ENCODE results near the gene EFNA1.
A peak's percentile ranks its signal among the peaks of the same experiment; 100 is the strongest.

EFNA1 gene, protein sequence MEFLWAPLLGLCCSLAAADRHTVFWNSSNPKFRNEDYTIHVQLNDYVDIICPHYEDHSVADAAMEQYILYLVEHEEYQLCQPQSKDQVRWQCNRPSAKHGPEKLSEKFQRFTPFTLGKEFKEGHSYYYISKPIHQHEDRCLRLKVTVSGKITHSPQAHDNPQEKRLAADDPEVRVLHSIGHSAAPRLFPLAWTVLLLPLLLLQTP

DNA sequence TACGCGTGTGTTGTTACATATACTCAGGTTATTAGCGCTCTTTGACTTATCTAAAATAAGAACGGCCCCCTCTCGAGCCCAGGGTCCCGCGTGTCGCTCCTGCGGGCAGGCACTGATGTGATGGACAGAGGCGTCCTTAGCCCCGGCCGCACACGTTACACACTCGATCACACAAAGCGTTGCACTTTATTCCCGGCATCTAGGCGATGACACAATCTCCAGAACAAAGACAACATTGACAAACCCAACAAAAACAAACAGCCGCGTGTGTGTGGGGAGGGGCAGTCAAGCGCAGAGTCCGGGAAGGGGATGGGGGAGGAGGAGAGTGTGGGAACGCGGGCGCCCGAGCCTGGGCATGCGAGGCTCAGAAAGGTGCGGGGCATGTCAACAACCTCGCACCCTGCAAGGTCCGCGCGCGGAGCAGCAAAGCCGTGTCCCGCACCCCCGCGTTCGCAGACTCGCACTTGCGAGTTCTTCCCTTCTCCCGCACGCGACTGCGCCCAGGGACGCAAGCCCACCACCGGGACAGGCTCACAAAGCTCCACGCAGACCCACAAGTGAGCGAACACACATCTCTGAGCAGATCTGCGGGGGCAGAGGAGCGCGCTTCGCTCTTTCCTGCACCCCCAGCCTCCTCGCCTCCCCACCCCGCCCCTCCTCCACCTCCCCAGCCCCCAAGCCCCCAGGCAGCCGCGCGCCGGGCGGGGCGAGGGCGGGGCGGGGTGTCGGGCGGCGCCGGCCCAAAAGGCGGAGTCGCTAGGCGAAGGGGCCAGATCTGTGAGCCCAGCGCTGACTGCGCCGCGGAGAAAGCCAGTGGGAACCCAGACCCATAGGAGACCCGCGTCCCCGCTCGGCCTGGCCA is at the start of gene EFNA1:
Gene EFNA1, plus strand, starts transcription at position 772 of the 862 bp plus-strand sequence. CDS start 102 bp downstream, outside the sequence.
- DNase-seq: no peak

DNA sequence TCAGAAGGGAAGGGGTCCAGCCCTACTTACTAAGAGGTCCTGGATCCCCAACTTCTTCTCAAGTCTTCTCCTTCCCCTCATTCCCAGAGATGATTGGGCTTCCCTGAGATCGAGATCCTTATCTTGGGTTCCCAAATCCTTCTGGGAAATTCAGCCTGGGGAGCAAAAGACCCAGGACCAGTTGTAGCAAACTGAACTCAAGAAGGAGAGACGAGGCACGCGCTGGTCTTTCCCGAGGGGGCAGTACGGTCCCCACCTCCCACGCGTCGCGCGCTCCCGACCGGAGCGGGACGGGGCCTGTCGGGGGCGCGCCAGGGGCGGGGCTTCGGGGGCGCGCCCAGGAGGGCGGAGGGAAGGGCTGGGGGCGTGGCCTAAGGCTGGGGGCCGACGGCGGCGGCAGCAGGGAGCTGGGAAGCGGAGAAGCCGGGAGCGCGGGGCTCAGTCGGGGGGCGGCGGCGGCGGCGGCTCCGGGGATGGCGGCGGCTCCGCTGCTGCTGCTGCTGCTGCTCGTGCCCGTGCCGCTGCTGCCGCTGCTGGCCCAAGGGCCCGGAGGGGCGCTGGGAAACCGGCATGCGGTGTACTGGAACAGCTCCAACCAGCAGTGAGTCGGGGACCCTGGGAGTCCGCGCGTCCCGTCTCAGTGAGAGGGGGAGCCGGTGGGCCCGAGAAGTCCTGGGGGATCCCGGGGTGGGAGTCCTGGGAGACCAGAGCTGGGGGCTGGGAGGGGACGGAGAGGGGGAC is 49.0 kb upstream of the EFNA1 start, which contains the start of gene EFNA3:
Gene EFNA3, plus strand, starts transcription at position 369 of the 741 bp plus-strand sequence. Its CDS starts 105 bp downstream, at position 474.
- DNase-seq: no peak

DNA sequence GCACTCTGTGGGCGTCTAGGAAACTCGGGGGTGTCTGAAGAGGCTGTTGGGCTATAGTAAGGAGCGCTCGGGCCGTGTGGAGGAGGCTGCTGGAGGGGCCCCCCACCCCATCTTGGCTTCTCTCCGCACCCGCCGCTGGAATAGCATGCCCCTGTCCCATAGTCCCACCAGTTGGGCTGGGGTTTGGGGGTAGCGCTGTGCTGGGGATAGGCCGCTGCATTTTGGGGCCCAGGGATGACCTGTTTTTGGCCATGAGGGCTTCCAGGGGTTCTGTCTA is 48.5 kb upstream of the EFNA1 start:
- no peak for DNase-seq

DNA sequence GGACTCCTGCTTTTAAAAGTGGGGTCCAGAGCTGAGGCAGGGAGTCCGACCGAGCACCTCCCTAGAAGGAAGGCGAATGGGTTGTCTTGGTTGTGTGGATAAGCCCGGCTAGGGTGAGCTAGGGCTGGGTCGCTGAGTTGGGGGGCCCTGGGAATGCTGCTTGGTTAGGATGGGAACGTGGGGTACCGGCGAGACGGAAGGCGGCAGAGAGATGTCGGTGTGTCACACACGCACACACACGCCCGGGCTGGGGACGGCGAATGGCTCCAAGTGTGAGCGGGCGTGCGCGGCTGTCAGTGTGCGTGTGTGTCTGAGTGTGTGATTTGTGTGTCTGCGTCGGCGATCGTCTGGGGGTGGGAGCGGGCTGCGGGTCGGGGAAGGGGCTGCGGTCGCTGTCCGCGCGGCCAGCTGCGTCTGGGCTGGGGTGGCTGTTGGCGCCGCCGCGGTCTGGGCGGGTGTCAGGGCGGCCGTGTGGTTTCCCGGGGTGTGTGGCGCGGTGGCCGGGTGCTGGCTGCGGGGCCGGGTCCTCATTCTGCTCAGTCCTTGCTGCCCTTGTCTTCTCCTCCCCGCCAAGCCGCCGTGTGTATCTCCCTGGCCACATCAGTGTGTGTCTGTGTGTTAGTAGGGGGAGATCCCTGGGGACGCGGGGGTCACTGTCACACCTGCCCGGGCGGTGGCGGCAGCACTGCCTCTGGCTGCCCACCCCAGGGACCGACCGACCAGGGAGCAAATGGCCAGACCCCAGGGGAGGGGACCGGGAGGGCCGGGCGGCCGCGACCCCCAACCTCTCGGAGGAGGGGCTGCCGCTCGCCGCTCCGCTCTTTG is 48.0 kb upstream of the EFNA1 start:
- no peak for DNase-seq

DNA sequence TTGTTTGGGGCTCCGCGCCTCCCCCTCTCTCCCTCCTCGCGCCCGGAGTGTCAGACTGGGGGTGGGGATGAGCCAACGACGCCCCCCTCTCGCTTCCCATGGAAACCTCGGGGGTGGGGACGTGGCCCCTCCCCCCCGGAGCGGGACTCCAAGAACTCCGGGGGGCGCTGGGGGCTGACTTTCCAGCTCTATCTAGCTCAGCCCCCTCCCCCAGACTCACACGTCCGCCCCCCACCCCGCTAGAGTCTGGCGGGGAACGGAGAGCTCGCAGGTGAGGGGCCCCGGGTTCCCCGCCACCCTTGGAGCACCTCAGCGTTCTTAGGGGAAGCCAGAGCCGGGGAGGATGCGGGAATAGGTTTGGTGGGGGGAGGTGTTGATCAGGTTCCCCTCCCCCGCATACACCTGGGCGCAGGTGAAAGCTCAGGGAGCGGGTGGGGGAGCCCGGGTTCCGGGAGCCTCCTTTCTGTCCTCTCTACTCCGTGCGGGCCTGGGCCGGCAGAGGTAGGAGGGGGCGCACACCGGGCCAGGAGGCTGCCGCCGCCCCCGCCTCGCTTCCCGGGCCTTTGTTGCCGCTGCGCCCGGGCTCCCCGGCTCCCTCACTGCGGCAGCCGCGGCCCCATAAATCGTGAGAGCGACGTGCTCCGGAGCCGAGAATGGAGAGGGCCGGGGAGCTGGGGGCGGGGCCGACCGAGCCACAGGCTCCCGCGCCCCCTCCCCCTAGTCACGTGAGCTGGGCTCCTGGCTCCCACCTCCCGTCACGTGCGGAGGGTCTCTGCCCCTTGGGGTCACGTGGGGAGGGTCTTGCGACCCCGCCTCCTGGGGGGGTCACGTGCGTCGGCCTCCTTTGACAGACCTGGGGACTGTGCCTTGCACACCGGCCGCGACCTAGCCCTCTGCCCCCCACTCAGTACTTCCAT is 47.1 kb upstream of the EFNA1 start:
- peak; percentile 45 for DNase-seq

DNA sequence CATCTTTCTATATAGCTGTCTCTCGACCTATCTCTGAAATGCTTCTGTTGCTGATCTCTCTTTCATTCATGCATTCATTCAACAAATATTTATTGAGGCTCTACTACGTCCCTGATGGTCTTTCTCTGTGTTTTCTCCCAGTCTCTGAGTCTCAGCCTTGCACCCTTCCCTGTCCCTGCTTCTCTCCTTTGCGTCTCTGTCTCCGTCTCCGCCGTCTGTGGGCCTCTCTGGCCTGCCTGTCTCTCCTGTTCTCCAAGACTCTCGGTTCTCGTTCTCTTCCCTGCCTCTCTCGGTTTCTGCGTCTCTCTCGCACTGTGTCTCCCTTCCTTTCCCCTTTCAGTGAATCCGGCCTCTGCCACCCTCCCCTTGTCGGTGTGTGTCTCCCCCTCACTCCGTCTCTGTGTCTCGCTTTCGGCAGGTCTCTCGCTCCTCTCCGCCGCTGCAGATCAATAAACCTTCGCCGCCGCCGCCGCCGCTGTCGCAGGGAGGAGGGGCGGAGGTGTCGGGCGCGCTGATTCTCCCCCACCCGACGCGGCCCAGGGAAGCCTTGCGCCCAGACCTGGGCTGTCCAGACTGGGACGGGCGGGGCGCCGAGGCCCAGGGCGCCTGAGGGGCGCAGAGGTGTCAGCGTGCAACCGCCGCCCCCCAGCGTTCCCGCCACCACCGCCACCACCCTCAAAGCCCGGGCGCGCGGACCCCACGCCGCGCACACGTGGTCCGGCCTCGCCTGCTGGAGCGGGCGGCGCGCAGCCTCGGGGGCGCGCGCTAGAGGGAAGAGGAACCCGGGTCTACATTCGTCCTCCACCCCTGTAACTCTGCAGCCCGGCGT is 46.0 kb upstream of the EFNA1 start:
- DNase-seq: no peak

DNA sequence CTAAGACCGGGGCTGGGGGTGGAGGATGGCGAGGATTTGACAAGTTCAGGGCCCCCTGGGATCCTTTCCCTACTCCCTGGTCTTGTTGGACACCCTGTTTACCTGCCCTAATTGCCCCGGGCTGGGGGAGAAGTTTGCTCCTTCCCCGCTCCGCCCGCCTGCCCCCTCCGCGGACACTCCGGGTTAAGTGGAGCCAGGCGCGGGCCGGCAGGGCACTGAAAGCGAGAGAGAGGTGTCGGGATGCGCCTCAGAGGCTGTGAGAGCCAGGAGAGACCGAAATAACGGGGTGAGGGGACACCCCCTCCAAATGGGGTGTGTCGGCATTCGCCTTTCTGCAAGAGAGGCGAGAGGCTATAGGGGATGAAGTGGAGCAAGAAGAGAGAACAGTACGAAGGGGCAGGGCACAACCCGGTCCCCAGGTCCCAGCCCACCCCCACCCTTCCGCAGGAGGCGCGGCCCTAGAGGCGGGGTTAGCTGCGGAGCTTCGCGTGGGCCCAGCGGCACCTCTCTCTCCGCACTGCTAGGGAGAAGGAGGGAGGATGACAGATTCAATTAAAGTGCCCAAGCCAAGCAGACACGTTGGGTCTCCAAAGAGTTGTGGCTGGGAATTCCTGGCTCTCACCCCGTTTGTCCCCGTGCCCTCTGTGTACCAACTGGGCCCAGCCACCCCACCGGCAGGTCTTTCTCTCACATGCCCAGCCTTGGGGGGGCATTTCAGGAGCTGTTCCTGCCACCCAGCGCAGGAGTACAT is 45.2 kb upstream of the EFNA1 start:
- DNase-seq: no peak

DNA sequence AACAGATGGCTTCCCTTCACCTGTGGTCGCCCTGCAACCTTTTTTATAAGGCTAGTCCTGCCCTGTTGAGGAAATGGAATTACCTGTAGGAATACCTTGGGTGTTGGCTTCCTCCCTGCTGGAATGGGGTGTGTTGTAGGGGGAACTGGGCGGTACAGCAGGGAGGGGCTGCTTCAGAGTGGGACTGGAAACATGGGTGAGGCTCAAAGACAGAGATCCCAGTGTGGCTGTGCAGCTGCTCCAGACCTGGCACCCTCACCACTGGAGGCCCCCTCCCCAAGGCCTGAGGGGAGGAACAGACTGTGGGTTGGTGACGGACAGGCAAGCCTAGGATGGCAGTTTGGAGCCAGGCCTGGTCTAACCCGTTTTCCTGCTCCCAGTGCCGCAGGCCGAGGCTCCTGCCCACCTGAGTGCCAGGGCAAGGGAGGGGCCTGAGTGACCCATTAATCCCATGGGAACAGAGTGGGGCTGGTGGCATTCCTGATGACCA is 44.6 kb upstream of the EFNA1 start:
- DNase-seq: no peak

DNA sequence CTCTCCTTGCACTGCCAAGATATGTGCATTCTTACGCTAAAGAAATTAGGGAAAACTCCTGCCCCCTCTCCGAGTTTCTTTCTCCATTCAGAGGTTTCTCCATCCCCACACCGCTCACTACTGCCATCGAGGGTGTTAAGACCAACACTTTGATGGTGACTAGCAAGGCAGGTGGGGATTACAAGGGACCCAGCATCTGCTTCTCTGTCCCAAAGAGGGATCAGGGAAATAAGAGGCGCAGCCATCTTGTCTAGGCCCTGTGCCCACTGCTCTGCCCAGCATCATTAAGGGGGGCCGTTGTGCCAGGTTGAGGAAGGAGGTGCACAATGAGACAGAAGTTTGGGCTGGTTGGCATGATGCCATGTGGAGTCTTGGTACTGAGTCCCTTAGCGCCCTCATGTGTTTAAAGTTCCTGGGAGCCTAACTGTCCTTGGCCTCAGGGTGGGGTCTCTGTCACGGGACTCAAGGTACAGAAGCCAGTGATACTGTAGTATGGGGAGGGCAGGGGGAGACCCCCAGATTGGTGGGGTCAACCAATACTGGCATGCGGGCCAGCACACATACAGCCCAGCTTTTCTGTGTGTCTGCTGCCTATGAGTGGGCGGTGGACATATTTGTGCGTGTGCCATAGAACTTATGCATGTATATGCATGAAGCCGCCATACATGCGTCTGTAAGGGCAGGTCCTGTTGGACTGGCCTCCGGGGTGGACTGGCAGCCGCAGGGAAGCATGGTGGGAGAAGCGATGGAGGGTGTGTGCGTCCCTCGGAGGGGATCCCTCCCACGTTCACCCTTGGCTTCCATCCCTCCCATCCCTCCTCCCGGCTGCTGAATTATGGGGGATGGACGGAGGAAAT is 43.6 kb upstream of the EFNA1 start:
- peak; percentile 49 for DNase-seq

DNA sequence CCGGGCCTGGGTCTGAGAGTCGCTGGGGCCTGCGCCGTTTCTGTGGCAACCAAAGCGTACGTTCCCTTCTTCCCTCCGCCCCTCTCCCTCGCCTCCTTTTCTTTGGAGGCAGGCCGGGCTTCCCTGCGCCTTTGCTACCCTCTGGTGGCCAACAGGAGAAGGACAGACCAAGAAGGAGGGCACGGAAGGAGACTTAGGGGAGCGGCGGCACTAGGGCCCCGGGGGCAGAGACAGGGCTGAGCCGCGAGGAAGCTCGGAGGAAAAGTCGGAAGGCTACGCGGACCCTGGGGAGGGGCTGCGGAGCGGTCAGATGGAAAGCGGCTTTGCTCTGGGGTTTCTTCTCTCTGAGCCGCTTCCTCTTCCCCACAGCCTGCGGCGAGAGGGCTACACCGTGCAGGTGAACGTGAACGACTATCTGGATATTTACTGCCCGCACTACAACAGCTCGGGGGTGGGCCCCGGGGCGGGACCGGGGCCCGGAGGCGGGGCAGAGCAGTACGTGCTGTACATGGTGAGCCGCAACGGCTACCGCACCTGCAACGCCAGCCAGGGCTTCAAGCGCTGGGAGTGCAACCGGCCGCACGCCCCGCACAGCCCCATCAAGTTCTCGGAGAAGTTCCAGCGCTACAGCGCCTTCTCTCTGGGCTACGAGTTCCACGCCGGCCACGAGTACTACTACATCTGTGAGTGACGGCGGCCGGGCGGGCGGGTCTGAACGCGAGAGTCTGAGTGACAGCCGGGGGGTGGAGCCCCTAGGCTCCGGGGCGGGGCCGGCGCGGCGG is 42.8 kb upstream of the EFNA1 start:
- peak; percentile 91 for DNase-seq

DNA sequence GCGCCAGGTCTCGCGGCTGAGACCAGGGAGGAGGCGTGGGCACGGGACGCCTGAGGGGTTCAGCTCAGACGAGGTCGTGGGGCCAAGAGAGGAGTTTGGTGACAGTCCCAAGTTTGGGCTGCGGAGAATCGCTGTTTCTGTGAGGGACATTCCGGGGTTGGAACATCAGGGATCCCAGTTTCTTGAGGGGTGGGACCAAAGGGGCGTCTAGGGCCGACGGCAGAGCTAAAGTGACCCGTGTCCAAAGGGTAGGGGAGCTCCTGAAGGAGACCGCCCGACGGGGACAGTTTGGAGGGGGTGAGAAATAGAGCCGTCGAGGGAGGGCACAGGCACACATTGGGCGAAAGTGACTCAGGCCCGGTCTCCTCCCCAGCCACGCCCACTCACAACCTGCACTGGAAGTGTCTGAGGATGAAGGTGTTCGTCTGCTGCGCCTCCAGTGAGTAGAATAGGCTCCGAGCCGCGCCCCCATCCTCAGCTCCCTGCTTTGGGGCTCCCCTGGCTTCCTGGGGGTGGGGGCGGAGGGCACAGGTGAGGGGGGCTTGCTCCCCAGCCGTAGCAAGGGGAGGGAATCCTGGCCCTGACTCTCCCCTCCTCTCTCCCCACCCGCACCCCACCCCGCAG is 42.1 kb upstream of the EFNA1 start:
- no peak for DNase-seq

DNA sequence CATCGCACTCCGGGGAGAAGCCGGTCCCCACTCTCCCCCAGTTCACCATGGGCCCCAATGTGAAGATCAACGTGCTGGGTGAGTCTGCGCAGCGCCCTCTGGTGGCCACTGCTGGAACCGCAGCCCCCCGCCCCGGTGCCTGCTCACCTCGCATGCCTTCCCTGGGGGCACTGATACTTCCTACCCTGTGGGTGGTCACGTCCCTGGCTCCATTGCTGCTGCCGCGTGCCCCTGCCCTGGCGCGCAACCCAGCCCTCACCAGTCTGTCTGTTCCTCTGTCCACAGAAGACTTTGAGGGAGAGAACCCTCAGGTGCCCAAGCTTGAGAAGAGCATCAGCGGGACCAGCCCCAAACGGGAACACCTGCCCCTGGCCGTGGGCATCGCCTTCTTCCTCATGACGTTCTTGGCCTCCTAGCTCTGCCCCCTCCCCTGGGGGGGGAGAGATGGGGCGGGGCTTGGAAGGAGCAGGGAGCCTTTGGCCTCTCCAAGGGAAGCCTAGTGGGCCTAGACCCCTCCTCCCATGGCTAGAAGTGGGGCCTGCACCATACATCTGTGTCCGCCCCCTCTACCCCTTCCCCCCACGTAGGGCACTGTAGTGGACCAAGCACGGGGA is 41.4 kb upstream of the EFNA1 start:
- DNase-seq: no peak

DNA sequence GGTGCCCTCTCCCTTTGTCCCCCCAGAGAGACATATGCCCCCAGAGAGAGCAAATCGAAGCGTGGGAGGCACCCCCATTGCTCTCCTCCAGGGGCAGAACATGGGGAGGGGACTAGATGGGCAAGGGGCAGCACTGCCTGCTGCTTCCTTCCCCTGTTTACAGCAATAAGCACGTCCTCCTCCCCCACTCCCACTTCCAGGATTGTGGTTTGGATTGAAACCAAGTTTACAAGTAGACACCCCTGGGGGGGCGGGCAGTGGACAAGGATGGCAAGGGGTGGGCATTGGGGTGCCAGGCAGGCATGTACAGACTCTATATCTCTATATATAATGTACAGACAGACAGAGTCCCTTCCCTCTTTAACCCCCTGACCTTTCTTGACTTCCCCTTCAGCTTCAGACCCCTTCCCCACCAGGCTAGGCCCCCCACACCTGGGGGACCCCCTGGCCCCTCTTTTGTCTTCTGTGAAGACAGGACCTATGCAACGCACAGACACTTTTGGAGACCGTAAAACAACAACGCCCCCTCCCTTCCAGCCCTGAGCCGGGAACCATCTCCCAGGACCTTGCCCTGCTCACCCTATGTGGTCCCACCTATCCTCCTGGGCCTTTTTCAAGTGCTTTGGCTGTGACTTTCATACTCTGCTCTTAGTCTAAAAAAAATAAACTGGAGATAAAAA is 40.7 kb upstream of the EFNA1 start:
- DNase-seq: no peak

DNA sequence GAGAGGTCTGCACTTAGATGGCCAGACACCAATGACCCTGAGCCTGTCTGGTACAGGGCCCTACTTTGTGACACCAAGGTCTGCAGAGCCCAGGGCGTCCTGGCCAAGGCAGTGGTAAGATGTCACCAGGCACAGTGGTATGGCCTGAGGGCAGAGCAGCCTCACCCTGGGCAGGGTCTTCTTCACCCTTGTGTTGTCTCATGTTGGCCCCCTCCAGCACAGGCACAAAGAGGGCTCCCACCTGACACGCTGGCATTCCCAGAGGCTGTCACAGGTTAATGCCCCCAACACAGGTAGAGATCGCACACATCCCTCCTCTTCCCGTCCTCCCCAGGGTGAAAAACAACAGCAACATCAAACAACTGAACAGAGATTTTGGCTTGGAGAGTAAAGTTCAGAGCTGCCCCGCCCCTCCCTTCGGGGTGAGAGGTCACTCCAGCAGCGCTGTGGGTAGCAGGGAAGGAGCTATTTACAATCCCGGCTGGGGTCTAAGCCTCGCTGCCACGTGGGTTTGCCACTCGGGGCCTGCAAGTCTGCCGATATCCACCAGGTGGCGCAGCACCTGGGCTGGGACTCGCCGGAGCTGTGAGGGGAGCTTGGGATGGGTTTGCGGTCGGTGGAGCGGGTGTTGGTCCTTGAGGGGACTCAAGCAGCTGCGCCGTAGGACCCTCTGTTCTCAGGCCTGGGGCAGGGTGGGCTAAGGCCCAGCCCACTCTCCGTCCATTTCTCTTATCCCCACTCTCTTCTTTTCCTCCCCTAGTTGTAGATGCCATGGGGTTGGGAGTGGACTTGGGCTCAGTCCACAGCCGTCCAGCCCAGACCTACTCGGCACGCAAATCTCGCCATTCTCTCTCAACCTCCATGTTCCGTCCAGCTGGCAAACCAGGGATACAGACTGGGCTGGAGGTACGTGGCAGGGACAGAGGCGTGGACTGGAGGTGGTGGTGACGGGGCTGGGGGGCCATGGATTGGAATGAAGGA is 36.3 kb upstream of the EFNA1 start:
- DNase-seq: peak; percentile 48

DNA sequence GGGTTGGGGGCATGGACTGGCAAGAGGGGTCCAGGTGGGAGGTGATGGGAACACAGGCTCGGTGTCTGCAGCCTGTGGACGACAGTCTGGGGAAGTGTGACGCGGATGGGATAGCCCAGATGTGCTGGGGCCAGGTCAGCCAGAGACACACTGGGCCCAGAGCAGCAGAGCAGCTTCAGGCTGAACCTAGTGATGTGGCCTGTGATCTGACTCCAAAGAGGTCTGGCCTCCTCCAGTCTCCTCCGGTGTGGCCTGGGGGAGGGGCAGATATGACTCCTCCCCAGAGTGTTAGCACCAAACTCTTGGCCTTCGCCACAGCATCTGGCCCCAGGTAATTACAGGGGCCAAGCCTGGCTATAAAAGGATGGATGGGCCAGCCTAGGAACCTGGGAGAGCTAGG is 35.5 kb upstream of the EFNA1 start:
- DNase-seq: no peak

Measured in NCI-H2107 (cell line).